ENCODE measurements around the gene RALGAPA1.
"Not testable (repeated sequence)": the region's sequence is repeated elsewhere in the genome, so short reads cannot be mapped to it uniquely, and the experiment has no call there.

Gene RALGAPA1

GRCh38 chr14:35783699-35784098 is 25.4 kb downstream of the RALGAPA1 start:
- no peaks in the 10 kb centered on the region for H3K36me3 ChIP-seq (ENCODE audit: insufficient read depth, low read length)
- no peak overlapping the region for H3K4me2 ChIP-seq (ENCODE audit: insufficient read depth, low read length)
- H4K20me1 ChIP-seq (ENCODE audit: insufficient read depth, low read length), result peaks cover 1% of the 10 kb centered on the region; the same call in 1 of the 2 replicates
- ATAC-seq (ENCODE audit: insufficient read depth, low read depth) (no peak), DNase-seq (no peak)
- no peak overlapping the region for H3K4me3 ChIP-seq (ENCODE audit: low read depth in 1 of 2, low read length in 2 of 2)
- H2AFZ ChIP-seq (ENCODE audit: low read depth, low read length), result no peak overlapping the region
- no peaks in the 10 kb centered on the region for H3K4me1 ChIP-seq (ENCODE audit: insufficient read depth, low read length)
- peaks cover 50% of the 10 kb centered on the region for H3K79me2 ChIP-seq (ENCODE audit: insufficient read depth, low read length)
- H3K9me3 ChIP-seq (ENCODE audit: insufficient read depth, low read length, severe bottlenecking), result peaks cover 5% of the 10 kb centered on the region
- no peak overlapping the region for H3K9ac ChIP-seq (ENCODE audit: low read depth, low read length)
- no peak overlapping the region for H3K27ac ChIP-seq (ENCODE audit: low read length)
- TF ChIP-seq EZH2 (IDR thresholded peaks at IDR 0.05; ENCODE audit: borderline replicate concordance, low read depth, low read length, severe bottlenecking), result no peak
- no peak for TF ChIP-seq CTCF (IDR thresholded peaks at IDR 0.05; ENCODE audit: borderline replicate concordance, extremely low read depth, low read length, poor library complexity, severe bottlenecking)
- H3K27me3 ChIP-seq (ENCODE audit: insufficient read depth, low read length, poor library complexity), result no peaks in the 10 kb centered on the region

- H3K4me2 ChIP-seq (ENCODE audit: insufficient read depth, low read length), result no peak overlapping the region
- no peaks in the 10 kb centered on the region; the same call in 1 of the 2 replicates for H4K20me1 ChIP-seq (ENCODE audit: insufficient read depth, low read length)
- no peaks in the 10 kb centered on the region for H3K4me1 ChIP-seq (ENCODE audit: insufficient read depth, low read length)
- no peaks in the 10 kb centered on the region for H3K27me3 ChIP-seq (ENCODE audit: insufficient read depth, low read length, poor library complexity)
- H2AFZ ChIP-seq (ENCODE audit: low read depth, low read length), result no peak overlapping the region
- H3K27ac ChIP-seq (ENCODE audit: low read length), result no peak overlapping the region
- DNase-seq (no peak), ATAC-seq (ENCODE audit: insufficient read depth, low read depth) (no peak)
- no peak for TF ChIP-seq EZH2 (IDR thresholded peaks at IDR 0.05; ENCODE audit: borderline replicate concordance, low read depth, low read length, severe bottlenecking)
- TF ChIP-seq CTCF (IDR thresholded peaks at IDR 0.05; ENCODE audit: borderline replicate concordance, extremely low read depth, low read length, poor library complexity, severe bottlenecking), result no peak
- H3K36me3 ChIP-seq (ENCODE audit: insufficient read depth, low read length), result 0 out of 2 replicates have a peak, but pooled peaks cover 3% of the 10 kb centered on the region
- H3K79me2 ChIP-seq (ENCODE audit: insufficient read depth, low read length), result peaks cover 38% of the 10 kb centered on the region
- H3K9me3 ChIP-seq (ENCODE audit: insufficient read depth, low read length, severe bottlenecking), result peaks cover 5% of the 10 kb centered on the region
- no peak overlapping the region for H3K9ac ChIP-seq (ENCODE audit: low read depth, low read length)
- H3K4me3 ChIP-seq (ENCODE audit: low read depth in 1 of 2, low read length in 2 of 2), result no peak overlapping the region
Observed at GRCh38 chr14:35779368-35779767, 29.7 kb downstream of the RALGAPA1 start.

- not testable (repeated sequence) for H3K36me3 ChIP-seq (ENCODE audit: insufficient read depth, low read length); H3K9me3 ChIP-seq (ENCODE audit: insufficient read depth, low read length, severe bottlenecking); H2AFZ ChIP-seq (ENCODE audit: low read depth, low read length); DNase-seq; ATAC-seq (ENCODE audit: insufficient read depth, low read depth); H3K4me1 ChIP-seq (ENCODE audit: insufficient read depth, low read length); H3K27me3 ChIP-seq (ENCODE audit: insufficient read depth, low read length, poor library complexity); H4K20me1 ChIP-seq (ENCODE audit: insufficient read depth, low read length); H3K9ac ChIP-seq (ENCODE audit: low read depth, low read length); H3K4me2 ChIP-seq (ENCODE audit: insufficient read depth, low read length); H3K4me3 ChIP-seq (ENCODE audit: low read depth in 1 of 2, low read length in 2 of 2); H3K27ac ChIP-seq (ENCODE audit: low read length)
- H3K79me2 ChIP-seq (ENCODE audit: insufficient read depth, low read length), result peaks cover 28% of the 10 kb centered on the region
Observed at GRCh38 chr14:35777550-35777949, 31.5 kb downstream of the RALGAPA1 start.

GRCh38 chr14:35776823-35777222 is 32.3 kb downstream of the RALGAPA1 start:
- Histone ChIP-seq H3K4me2 (ENCODE audit: insufficient read depth, low read length) (no peak overlapping the region), H3K4me1 (ENCODE audit: insufficient read depth, low read length) (no peaks in the 10 kb centered on the region), H4K20me1 (ENCODE audit: insufficient read depth, low read length) (no peaks in the 10 kb centered on the region; the same call in 1 of the 2 replicates), H3K9me3 (ENCODE audit: insufficient read depth, low read length, severe bottlenecking) (peaks cover 4% of the 10 kb centered on the region), H2AFZ (ENCODE audit: low read depth, low read length) (no peak overlapping the region), H3K36me3 (ENCODE audit: insufficient read depth, low read length) (0 out of 2 replicates have a peak, but pooled peaks cover 3% of the 10 kb centered on the region), H3K9ac (ENCODE audit: low read depth, low read length) (no peak overlapping the region), H3K27ac (ENCODE audit: low read length) (no peak overlapping the region), H3K27me3 (ENCODE audit: insufficient read depth, low read length, poor library complexity) (no peaks in the 10 kb centered on the region), H3K79me2 (ENCODE audit: insufficient read depth, low read length) (peaks cover 26% of the 10 kb centered on the region), H3K4me3 (ENCODE audit: low read depth in 1 of 2, low read length in 2 of 2) (no peak overlapping the region)
- ATAC-seq (ENCODE audit: insufficient read depth, low read depth) (no peak), DNase-seq (no peak)
- TF ChIP-seq EZH2 (IDR thresholded peaks at IDR 0.05; ENCODE audit: borderline replicate concordance, low read depth, low read length, severe bottlenecking) (no peak), CTCF (IDR thresholded peaks at IDR 0.05; ENCODE audit: borderline replicate concordance, extremely low read depth, low read length, poor library complexity, severe bottlenecking) (no peak)

- ATAC-seq (ENCODE audit: insufficient read depth, low read depth); H3K9me3 ChIP-seq (ENCODE audit: insufficient read depth, low read length, severe bottlenecking); H2AFZ ChIP-seq (ENCODE audit: low read depth, low read length); H4K20me1 ChIP-seq (ENCODE audit: insufficient read depth, low read length); H3K4me3 ChIP-seq (ENCODE audit: low read depth in 1 of 2, low read length in 2 of 2); H3K9ac ChIP-seq (ENCODE audit: low read depth, low read length); H3K27me3 ChIP-seq (ENCODE audit: insufficient read depth, low read length, poor library complexity); DNase-seq; H3K4me1 ChIP-seq (ENCODE audit: insufficient read depth, low read length); H3K4me2 ChIP-seq (ENCODE audit: insufficient read depth, low read length); H3K36me3 ChIP-seq (ENCODE audit: insufficient read depth, low read length); H3K27ac ChIP-seq (ENCODE audit: low read length): not testable (repeated sequence)
- H3K79me2 ChIP-seq (ENCODE audit: insufficient read depth, low read length), result peaks cover 21% of the 10 kb centered on the region
Observed at GRCh38 chr14:35776085-35776484, 33.0 kb downstream of the RALGAPA1 start.

Data from DND-41 (cell line).